Thyroid gland (tissue), 4 donors: ENCODE data around the gene PEBP1.

Experiments
- POLR2A ChIP-seq, 2 donors: fragments of 450-650 bp; IDR thresholded peaks; one replicate each; pipeline ENCODE4 v1.6.1; 2017; ENCODE audit warnings: antibody characterized with exemption in 2 of 2, mild to moderate bottlenecking in 2 of 2, moderate library complexity in 1 of 2
- TF ChIP-seq, protein P1 (sequence below), 6 experiments: fragments of 200-600 bp in 3 of 6; fragments of 450-650 bp in 3 of 6; sonication (generic) in 3 of 6; IDR thresholded peaks; one replicate each; pipeline ENCODE4 v1.5.1; 2016 to 2019; ENCODE audit warnings: antibody characterized with exemption in 6 of 6, mild to moderate bottlenecking in 2 of 6, inconsistent platforms in 1 of 6, moderate library complexity in 1 of 6

DNA sequence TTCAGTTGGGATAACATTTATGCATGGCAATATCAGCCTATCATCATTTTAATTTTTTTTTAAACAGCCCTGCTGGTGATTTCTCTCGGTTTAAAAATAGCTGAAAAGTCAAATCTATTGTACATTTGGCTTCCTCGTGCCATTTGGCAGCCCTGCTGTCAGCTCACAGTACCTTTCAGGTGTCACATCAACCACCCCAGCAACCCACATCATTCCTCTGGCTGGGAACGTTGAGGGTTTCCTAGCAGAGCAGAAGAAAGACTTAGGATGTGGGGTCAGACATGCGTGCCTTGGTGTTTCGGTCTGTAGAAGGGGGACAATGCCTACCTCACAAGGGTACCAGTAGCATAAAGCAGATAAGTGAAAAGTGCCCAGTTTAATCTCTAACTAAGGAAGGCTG, 15.8 kb downstream of the PEBP1 start:
- TF ChIP-seq, protein P1, sequence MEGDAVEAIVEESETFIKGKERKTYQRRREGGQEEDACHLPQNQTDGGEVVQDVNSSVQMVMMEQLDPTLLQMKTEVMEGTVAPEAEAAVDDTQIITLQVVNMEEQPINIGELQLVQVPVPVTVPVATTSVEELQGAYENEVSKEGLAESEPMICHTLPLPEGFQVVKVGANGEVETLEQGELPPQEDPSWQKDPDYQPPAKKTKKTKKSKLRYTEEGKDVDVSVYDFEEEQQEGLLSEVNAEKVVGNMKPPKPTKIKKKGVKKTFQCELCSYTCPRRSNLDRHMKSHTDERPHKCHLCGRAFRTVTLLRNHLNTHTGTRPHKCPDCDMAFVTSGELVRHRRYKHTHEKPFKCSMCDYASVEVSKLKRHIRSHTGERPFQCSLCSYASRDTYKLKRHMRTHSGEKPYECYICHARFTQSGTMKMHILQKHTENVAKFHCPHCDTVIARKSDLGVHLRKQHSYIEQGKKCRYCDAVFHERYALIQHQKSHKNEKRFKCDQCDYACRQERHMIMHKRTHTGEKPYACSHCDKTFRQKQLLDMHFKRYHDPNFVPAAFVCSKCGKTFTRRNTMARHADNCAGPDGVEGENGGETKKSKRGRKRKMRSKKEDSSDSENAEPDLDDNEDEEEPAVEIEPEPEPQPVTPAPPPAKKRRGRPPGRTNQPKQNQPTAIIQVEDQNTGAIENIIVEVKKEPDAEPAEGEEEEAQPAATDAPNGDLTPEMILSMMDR (IDR thresholded peaks at IDR 0.05), result no peak
- TF ChIP-seq POLR2A (IDR thresholded peaks at IDR 0.05), result no peak
